PC-3 (cell line): ENCODE data around the gene LCAT. TPM values are rescaled to one million over a fixed set of nuclear protein-coding genes. Genes with fewer than 3 reads are reported as not detected.
"Not testable (repeated sequence)": the region's sequence is repeated elsewhere in the genome, so short reads cannot be mapped to it uniquely, and the experiment has no call there.

Source experiments
- ATAC-seq: fragments of 200-7000 bp; cut with Tn5 transposase; 2 replicates; pipeline ENCODE4 v1.9.1; 2020; ENCODE audit warnings: mild to moderate bottlenecking, moderate library complexity
- BruUV-seq: library from RNA; stranded (reverse); fragments of 400-500 nt; replicated peaks from 2 replicates; lab custom pipeline; 2021; lab: Mats Ljungman, UMichigan
- CTCF ChIA-PET: fragments of 300-600 bp; sonication (Branson Sonifier 250); formaldehyde crosslinking; loops from one replicate; lab custom pipeline; 2022; ENCODE audit warnings: antibody characterized with exemption; lab: Charles Lee
- POLR2A ChIA-PET: fragments of 300-600 bp; sonication (Branson Sonifier 250); formaldehyde crosslinking; loops from one replicate; lab custom pipeline; 2022; ENCODE audit warnings: antibody characterized with exemption; ENCODE audit not compliant: unreplicated experiment; lab: Charles Lee
- DNase-seq: peaks from one replicate; pipeline ENCODE4 v3.0.0-alpha.2; 2015
- H2AFZ ChIP-seq: fragments of 300-600 bp; sonication (generic); 2 replicates; pipeline ENCODE4 v1.6.0; 2016; ENCODE audit warnings: antibody characterized with exemption, low read length
- H3F3A ChIP-seq: fragments of 300-600 bp; sonication (generic); one replicate; pipeline ENCODE4 v1.6.0; 2017; ENCODE audit warnings: antibody characterized with exemption, low read length, control low read depth, mild to moderate bottlenecking; ENCODE audit not compliant: unreplicated experiment
- H3K27ac ChIP-seq: fragments of 300-600 bp; sonication (generic); 2 replicates; pipeline ENCODE4 v1.5.1; 2016; ENCODE audit warnings: mild to moderate bottlenecking, low read length
- H3K27me3 ChIP-seq: fragments of 300-600 bp; sonication (generic); 2 replicates; pipeline ENCODE4 v1.6.1; 2016; ENCODE audit warnings: low read length, mixed read lengths
- H3K36me3 ChIP-seq: fragments of 300-600 bp; sonication (generic); 2 replicates; pipeline ENCODE4 v1.6.1; 2016; ENCODE audit warnings: low read depth, mixed run types, low read length, mixed read lengths
- H3K4me1 ChIP-seq: fragments of 300-600 bp; sonication (generic); 2 replicates; pipeline ENCODE4 v1.5.1; 2016; ENCODE audit warnings: low read length; ENCODE audit not compliant: insufficient read depth
- H3K4me2 ChIP-seq: fragments of 300-600 bp; sonication (generic); 2 replicates; pipeline ENCODE4 v1.6.0; 2016; ENCODE audit warnings: low read length
- H3K4me3 ChIP-seq: fragments of 300-600 bp; sonication (generic); 2 replicates; pipeline ENCODE4 v1.5.1; 2016; ENCODE audit warnings: mild to moderate bottlenecking, low read length, mixed read lengths
- H3K79me2 ChIP-seq: fragments of 300-600 bp; sonication (generic); 2 replicates; pipeline ENCODE4 v1.6.1; 2017; ENCODE audit warnings: low read length, mixed read lengths
- H3K9ac ChIP-seq: fragments of 300-600 bp; sonication (generic); 2 replicates; pipeline ENCODE4 v1.6.0; 2016; ENCODE audit warnings: mild to moderate bottlenecking, low read length
- H3K9me2 ChIP-seq: fragments of 300-600 bp; sonication (generic); replicated peaks from 2 replicates; pipeline ENCODE4 v1.6.1; 2016; ENCODE audit warnings: mixed run types, low read length, mixed read lengths
- H3K9me3 ChIP-seq: fragments of 300-600 bp; sonication (generic); 2 replicates; pipeline ENCODE4 v1.6.1; 2016; ENCODE audit warnings: low read length, mixed read lengths
- H4K20me1 ChIP-seq: fragments of 300-600 bp; sonication (generic); 2 replicates; pipeline ENCODE4 v1.6.1; 2016; ENCODE audit warnings: low read length, mixed read lengths
- CTCF ChIP-seq: fragments of 300-600 bp; sonication (generic); conservative IDR thresholded peaks from 2 replicates; pipeline ENCODE4 v1.5.1; 2017; ENCODE audit warnings: antibody characterized with exemption, low read depth, mild to moderate bottlenecking, low read length
- EZH2 ChIP-seq: fragments of 300-600 bp; sonication (generic); IDR thresholded peaks from one replicate; pipeline ENCODE4 v1.6.1; 2017; ENCODE audit warnings: antibody characterized with exemption, mild to moderate bottlenecking, low read length; ENCODE audit not compliant: unreplicated experiment
- EZH2phosphoT487 ChIP-seq: fragments of 300-600 bp; sonication (generic); IDR thresholded peaks from 2 replicates; pipeline ENCODE4 v1.6.1; 2018; ENCODE audit warnings: mild to moderate bottlenecking, antibody characterized with exemption, low read length, borderline replicate concordance
- intact Hi-C: fragments of 100-400 bp; cut with micrococcal nuclease; formaldehyde crosslinking; loops from 2 replicates; pipeline ENCODE4 v1.9.0; 2023
- total RNA-seq: library from RNA; depleted of rRNA; stranded (reverse); fragments of >200 nt; gene quantifications from 2 replicates; pipeline ENCODE4 v1.2.3, GENCODE V29; 2014

Gene LCAT
- total RNA-seq, 1 experiment from 2014 or later, result 3.2 TPM

GRCh38 chr16:67975321-67976105 is 31.6 kb upstream of the LCAT start:
- Histone ChIP-seq H3K4me3 (no peak overlapping the region), H3K4me1 (no peaks in the 10 kb centered on the region), H3K27ac (no peak overlapping the region), H4K20me1 (no peaks in the 10 kb centered on the region), H3K4me2 (no peak overlapping the region), H3K9ac (no peak overlapping the region), H2AFZ (no peak overlapping the region), H3K27me3 (no peaks in the 10 kb centered on the region), H3F3A (no peaks in the 10 kb centered on the region), H3K9me3 (no peaks in the 10 kb centered on the region), H3K79me2 (no peaks in the 10 kb centered on the region), H3K36me3 (no peaks in the 10 kb centered on the region), H3K9me2 (no peaks in the 10 kb centered on the region)
- TF ChIP-seq CTCF (no peak), EZH2phosphoT487 (no peak), EZH2 (no peak)
- no peak for DNase-seq
- ATAC-seq, result no peak
- CTCF ChIA-PET, result no interaction called here
- no TSS peak for BruUV-seq
- intact Hi-C loops, result no loop called here
- POLR2A ChIA-PET, result no interaction called here

- intact Hi-C loops, H3K36me3 ChIP-seq, H3K27me3 ChIP-seq, H3K4me3 ChIP-seq, H3K79me2 ChIP-seq, ATAC-seq, H3K27ac ChIP-seq, DNase-seq, H3K9ac ChIP-seq, BruUV-seq, H3K9me3 ChIP-seq, H3K4me2 ChIP-seq, H3F3A ChIP-seq, H2AFZ ChIP-seq, H3K4me1 ChIP-seq, H4K20me1 ChIP-seq, H3K9me2 ChIP-seq, CTCF ChIA-PET: not testable (repeated sequence)
- POLR2A ChIA-PET, result interaction anchor here (0.7 kb wide), 1 partner anchor 80 kb away, joined by 11 read pairs; no protein-coding TSS in a partner anchor
Measured at GRCh38 chr16:67972285-67972684, 28.4 kb upstream of the LCAT start.

- H3K9ac ChIP-seq, result no peak overlapping the region
- CTCF ChIA-PET, result no interaction called here
- no TSS peak for BruUV-seq
Measured at GRCh38 chr16:67971111-67971510, 27.2 kb upstream of the LCAT start.

More at GRCh38 chr16:67971111-67971510, 27.2 kb upstream of the LCAT start:
- Histone ChIP-seq H3K36me3 (no peaks in the 10 kb centered on the region), H3K27ac (no peak overlapping the region), H4K20me1 (no peaks in the 10 kb centered on the region), H3K4me2 (no peak overlapping the region), H3K9me2 (no peaks in the 10 kb centered on the region), H2AFZ (no peak overlapping the region), H3K79me2 (peaks cover 20% of the 10 kb centered on the region), H3F3A (no peaks in the 10 kb centered on the region), H3K27me3 (no peaks in the 10 kb centered on the region), H3K4me1 (peaks cover 17% of the 10 kb centered on the region), H3K4me3 (no peak overlapping the region), H3K9me3 (no peaks in the 10 kb centered on the region)
- DNase-seq (no peak), ATAC-seq (no peak)
- TF ChIP-seq EZH2 (no peak), CTCF (no peak)
- intact Hi-C loops, result no loop called here
- POLR2A ChIA-PET, result no interaction called here
